Measurements from ENCODE around the gene COA5. TPM values are rescaled to one million over a fixed set of nuclear protein-coding genes. Genes with fewer than 3 reads are reported as not detected.
A peak's percentile ranks its signal among the peaks of the same experiment; 100 is the strongest.
"Not testable (repeated sequence)": the region's sequence is repeated elsewhere in the genome, so short reads cannot be mapped to it uniquely, and the experiment has no call there.

The COA5 gene
- total RNA-seq, 1 donor from 2014 or later: 21.7 TPM

GRCh38 chr2:98606431-98606830 is 1.9 kb downstream of the COA5 start:
- DNase-seq (ENCODE audit: low read depth, low spot score): no peak

- no peak for DNase-seq (ENCODE audit: low read depth, low spot score)
Observed at GRCh38 chr2:98605076-98605475, 3.2 kb downstream of the COA5 start.

GRCh38 chr2:98604547-98604946 is 3.8 kb downstream of the COA5 start:
- no peak for DNase-seq (ENCODE audit: low read depth, low spot score)

- no peak for DNase-seq (ENCODE audit: low read depth, low spot score)
Observed at GRCh38 chr2:98601532-98602132, 6.7 kb downstream of the COA5 start.

GRCh38 chr2:98598781-98599428 is 9.4 kb downstream of the COA5 start:
- DNase-seq (ENCODE audit: low read depth, low spot score): peak; percentile 43

GRCh38 chr2:98594665-98595064 is 13.6 kb downstream of the COA5 start:
- not testable (repeated sequence) for DNase-seq (ENCODE audit: low read depth, low spot score)

- no peak for DNase-seq (ENCODE audit: low read depth, low spot score)
Observed at GRCh38 chr2:98592565-98592964, 15.7 kb downstream of the COA5 start.

- DNase-seq (ENCODE audit: low read depth, low spot score): no peak
Observed at GRCh38 chr2:98589489-98589888, 18.8 kb downstream of the COA5 start.

- DNase-seq (ENCODE audit: low read depth, low spot score): no peak
Observed at GRCh38 chr2:98588880-98589431, 19.4 kb downstream of the COA5 start.

- no peak for DNase-seq (ENCODE audit: low read depth, low spot score)
Observed at GRCh38 chr2:98586551-98587140, 21.7 kb downstream of the COA5 start.

- DNase-seq (ENCODE audit: low read depth, low spot score): no peak
Observed at GRCh38 chr2:98585386-98585785, 22.9 kb downstream of the COA5 start.

GRCh38 chr2:98583816-98584618 is 24.3 kb downstream of the COA5 start:
- no peak for DNase-seq (ENCODE audit: low read depth, low spot score)

GRCh38 chr2:98583276-98583675 is 25.0 kb downstream of the COA5 start:
- no peak for DNase-seq (ENCODE audit: low read depth, low spot score)

GRCh38 chr2:98582523-98582922 is 25.8 kb downstream of the COA5 start:
- DNase-seq (ENCODE audit: low read depth, low spot score): no peak

- DNase-seq (ENCODE audit: low read depth, low spot score): no peak
Observed at GRCh38 chr2:98580656-98581284, 27.5 kb downstream of the COA5 start.

- no peak for DNase-seq (ENCODE audit: low read depth, low spot score)
Observed at GRCh38 chr2:98579926-98580325, 28.4 kb downstream of the COA5 start.

- DNase-seq (ENCODE audit: low read depth, low spot score): no peak
Observed at GRCh38 chr2:98578231-98578630, 30.1 kb downstream of the COA5 start.

GRCh38 chr2:98577313-98577712 is 31.0 kb downstream of the COA5 start:
- no peak for DNase-seq (ENCODE audit: low read depth, low spot score)

GRCh38 chr2:98576666-98577312 is 31.5 kb downstream of the COA5 start:
- no peak for DNase-seq (ENCODE audit: low read depth, low spot score)

- DNase-seq (ENCODE audit: low read depth, low spot score): no peak
Observed at GRCh38 chr2:98573426-98573825, 34.9 kb downstream of the COA5 start.

- no peak for DNase-seq (ENCODE audit: low read depth, low spot score)
Observed at GRCh38 chr2:98572676-98573075, 35.6 kb downstream of the COA5 start.
